HG03432 (cell line): ENCODE measurements around the gene TTLL12.
"Not testable (repeated sequence)": the region's sequence is repeated elsewhere in the genome, so short reads cannot be mapped to it uniquely, and the experiment has no call there.

Experiments used
- ATAC-seq: cut with Tn5 transposase; IDR thresholded peaks from one replicate; pipeline ENCODE4 v1.9.1; 2021; ENCODE audit warnings: mild to moderate bottlenecking, moderate library complexity; ENCODE audit not compliant: unreplicated experiment

TTLL12 gene

GRCh38 chr22:43157874-43158546 is 28.9 kb downstream of the TTLL12 start:
- ATAC-seq, result no peak

DNA sequence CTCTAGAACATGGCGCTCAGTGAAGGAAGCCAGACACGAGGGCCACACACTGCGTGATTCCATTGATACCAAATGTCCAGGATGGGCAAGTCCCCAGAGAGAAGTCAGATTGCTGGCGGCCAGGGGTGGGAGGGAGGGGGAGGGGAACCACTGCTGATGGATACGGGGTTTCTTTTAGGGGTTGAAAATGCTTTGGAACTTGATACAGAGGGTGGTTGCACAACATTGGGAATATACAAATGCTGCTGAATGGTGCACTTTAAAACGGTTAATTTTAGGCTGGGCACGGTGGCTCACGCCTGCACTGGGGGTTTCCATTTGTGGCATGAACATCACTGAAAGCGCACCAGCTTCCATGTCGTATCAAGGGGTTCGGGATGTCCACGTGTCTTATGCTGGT is 30.5 kb downstream of the TTLL12 start:
- ATAC-seq, result no peak

DNA sequence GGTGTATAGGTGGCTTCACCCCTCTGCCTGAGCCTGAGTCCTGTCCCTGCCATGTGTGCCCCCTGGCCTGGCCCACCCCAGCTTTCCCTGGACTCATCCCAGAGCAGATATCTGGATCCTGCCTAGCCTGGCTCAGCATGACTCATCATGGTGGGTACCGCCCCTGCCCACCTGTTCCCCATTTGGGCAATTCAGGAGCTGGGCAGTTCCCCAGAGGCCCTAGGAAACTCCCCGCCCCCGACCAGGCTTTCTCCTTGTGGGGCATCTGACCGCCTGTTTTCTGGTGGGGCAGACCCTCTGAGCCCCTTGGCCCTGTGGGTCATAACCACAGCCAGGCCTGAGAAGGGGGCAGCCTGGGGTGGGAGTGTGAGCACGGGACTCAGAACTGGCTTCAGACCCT is 31.1 kb downstream of the TTLL12 start:
- no peak for ATAC-seq

DNA sequence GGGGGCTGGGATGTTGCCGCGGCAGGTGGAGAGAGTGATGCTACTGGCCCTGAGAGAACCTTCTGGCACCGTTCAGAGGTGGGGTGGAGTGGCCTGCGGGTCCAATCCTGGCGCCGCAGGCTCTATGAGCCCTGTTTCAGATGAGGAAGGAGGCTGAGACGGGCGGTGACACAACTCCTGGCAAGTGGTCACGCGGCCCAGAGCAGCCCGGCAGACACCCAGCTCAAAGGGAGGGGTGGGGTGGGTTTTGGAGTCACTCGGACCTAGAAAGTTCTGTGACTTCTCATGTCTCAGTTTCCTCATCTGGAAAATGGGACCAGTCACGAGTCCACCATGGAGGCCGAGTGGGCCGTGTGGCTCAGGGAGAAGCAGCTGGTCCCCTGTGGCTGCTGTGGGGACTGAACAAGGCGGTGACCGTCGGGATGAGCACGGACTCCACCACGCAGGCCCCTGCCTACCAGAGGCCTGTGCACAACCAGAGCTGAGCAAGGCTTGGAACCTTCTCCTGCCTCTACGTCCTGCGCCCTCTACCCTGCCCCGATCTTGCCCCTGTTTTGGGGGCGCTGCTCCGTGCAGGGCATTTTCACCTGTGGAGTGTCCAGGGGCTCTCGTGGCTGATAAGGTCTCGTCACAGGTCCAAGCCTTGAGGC is 31.9 kb downstream of the TTLL12 start:
- ATAC-seq, result no peak

DNA sequence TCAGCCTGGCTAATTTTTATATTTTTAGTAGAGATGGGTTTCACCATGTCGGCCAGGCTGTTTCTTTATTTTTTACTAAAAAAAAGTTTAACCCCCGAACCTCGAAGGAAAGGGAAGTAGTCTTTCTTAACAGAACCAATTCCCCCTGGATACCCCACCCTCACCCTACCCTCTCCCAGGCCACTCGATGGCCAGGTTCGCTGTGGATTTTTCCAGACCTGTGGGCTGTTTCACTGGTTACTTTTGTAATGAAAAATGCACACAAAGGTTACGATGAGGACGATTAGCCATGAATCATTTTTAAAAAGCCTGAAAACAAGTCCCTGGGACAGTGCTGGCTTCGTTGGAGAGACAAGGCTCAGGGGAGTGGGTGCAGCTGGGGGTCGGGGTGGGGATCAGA is 33.0 kb downstream of the TTLL12 start:
- ATAC-seq, result no peak

GRCh38 chr22:43152357-43153071 is 34.4 kb downstream of the TTLL12 start:
- no peak for ATAC-seq

- no peak for ATAC-seq
Observed at GRCh38 chr22:43152003-43152356, 35.0 kb downstream of the TTLL12 start.

- no peak for ATAC-seq
Observed at GRCh38 chr22:43151251-43152002, 35.5 kb downstream of the TTLL12 start, which contains the start of gene TSPO. Gene TSPO, plus strand, starts transcription at chr22:43151559. Its CDS starts 7,680 bp downstream, at chr22:43159239.

DNA sequence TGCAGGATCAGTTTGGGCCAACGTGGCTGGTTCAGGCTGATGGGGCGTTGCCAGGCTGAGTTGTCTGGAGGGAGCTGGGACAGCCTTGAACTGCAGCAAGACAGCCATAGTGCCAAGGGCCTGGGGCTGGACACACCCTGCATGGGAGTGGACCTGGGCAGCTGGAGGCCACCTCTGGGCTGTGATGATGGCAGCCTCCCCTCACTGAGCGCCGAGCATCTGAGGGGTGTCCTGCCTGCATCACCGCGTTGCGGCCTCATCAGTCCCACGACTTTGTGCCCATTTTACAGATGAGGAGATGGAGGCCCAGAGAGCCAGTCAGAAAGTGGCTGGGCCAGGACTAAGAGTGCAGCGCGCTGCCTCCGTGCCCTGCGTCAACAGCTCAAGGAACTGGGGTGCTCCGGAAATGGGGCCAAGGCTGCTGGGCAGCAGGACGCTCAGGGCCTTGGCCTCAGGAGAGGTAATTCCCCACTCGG is 36.2 kb downstream of the TTLL12 start:
- ATAC-seq, result no peak

GRCh38 chr22:43148581-43148980 is 38.4 kb downstream of the TTLL12 start:
- no peak for ATAC-seq

- no peak for ATAC-seq
Observed at GRCh38 chr22:43147821-43148220, 39.1 kb downstream of the TTLL12 start.

DNA sequence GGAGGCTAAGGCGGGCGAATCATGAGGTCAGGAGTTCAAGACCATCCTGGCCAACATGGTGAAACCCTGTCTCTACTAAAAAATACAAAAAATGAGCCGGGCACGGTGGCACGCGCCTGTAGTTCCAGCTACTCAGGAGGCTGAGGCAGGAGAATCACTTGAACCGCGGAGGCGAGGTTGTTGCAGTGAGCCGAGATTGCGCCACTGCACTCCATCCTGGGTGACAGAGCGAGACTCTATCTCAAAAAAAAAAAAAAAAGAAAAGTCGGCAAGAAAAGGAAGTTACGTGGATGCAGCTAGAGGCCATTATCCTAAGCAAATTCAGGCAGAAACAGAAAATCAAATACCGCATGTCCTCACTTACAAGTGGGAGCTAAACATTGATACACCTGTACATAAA is 40.6 kb downstream of the TTLL12 start:
- ATAC-seq, result not testable (repeated sequence)

- not testable (repeated sequence) for ATAC-seq
Observed at GRCh38 chr22:43145371-43145770, 41.6 kb downstream of the TTLL12 start.

- no peak for ATAC-seq
Observed at GRCh38 chr22:43144949-43145348, 42.0 kb downstream of the TTLL12 start.

DNA sequence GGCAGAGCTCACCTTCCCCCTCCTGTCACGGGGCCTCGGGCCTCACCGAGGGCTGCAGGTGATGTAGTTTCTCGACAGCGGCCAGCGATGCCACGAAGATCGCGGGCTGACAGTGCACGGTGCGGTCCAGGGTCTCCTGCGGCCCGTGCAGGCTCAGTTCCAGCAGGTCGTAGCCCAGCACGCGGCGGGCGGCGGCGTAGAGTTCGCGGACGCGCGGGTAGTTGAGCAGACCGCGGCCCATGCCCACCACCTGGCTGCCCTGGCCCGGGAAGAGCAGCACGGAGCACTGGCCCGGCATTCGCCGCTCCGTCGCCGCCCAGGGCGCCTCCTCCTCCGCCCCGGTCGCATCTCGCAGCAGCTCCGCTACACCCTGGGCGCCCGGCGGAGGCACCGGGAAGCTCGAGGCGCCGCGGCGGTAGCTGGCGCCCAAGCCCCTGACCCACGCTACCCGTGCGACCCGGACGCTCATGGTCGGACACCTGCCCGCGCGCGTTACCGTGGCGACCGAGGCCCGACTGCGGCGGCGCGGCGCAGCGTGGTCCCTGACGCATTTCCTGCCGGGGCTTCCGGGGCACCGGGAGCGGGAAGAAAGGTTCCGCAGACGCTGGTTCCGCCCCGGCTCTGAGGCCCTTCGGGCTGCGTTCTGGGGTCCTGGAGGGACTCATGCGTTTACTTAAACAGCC is 43.9 kb downstream of the TTLL12 start, which contains the start of gene MCAT:
Gene MCAT (minus strand): TSS at position 519 of the 683 bp plus-strand sequence. CDS start 50 bp downstream, at position 469.
- peak; percentile 82 for ATAC-seq

- ATAC-seq, result no peak
Observed at GRCh38 chr22:43136801-43137200, 50.1 kb downstream of the TTLL12 start.

- no peak for ATAC-seq
Observed at GRCh38 chr22:43136255-43136654, 50.7 kb downstream of the TTLL12 start.

DNA sequence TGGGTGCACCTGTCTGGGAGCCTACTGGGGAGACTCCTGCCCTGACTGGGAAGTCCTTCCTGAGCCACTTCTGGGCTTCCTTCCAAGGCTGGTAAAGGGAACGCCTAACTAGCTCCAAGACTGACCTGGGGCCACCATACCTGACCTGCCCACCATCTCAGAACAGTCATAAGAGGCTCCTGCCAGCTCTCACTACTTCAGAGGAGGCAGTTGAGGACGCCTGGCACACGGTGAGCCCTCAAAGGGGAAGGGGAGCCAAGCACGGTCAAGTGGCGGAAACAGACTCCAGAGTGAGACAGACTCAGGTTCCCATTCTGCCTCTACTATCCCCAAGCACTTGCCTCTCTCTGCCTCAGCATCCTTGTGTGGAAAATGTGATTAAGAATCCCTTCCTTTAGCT is 51.4 kb downstream of the TTLL12 start:
- no peak for ATAC-seq

- no peak for ATAC-seq
Observed at GRCh38 chr22:43134553-43134952, 52.4 kb downstream of the TTLL12 start.

DNA sequence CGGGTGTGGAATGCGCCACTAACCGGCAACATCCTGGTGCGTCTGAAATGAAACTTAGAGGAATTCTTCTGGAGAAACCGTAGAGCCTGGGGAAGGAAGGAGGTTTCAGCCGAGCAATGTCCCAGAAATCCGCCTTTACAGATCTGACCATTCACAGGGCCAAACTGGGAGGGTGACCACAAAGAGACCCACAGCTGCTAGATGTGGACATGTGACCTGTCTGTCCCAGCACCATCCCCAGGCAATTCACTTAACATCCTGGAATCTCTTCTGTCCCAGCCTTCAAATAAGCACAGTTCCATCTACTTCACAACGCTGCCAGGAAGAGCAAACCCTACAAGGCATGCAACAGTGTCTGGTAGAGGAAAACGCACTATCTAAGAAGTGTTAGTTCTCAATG is 53.5 kb downstream of the TTLL12 start:
- no peak for ATAC-seq
